ENCODE results near the gene GRIK4. TPM values are rescaled to one million over a fixed set of nuclear protein-coding genes. Genes with fewer than 3 reads are reported as not detected.

Gene GRIK4
- total RNA-seq, 3 donors from 2014 or later, result 0.36 to 0.51 TPM; not detected in 1

DNA sequence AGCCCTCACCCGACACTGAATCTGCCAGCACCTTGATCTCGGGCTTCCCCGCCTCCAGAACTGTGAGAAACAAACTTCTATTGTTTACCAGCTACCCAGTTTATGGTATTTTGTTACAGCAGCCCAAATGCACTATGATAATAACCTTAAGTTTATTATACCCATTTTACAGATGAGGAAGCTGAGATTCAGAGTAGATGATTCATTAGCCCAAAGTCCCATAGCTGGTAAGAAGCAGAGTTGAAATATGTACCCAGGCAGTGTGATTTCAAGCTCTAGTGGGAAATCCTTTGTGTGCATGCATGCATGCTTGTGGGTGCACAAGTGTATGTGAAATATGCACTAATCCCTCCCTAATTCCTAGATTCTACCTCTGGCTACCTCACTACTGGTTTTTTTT, 7.9 kb downstream of the GRIK4 start:
- Histone ChIP-seq H3K9me3 (no peaks in the 10 kb centered on the region), H3K4me1 (ENCODE audit: low read depth) (no peaks in the 10 kb centered on the region), H3K4me3 (no peak overlapping the region), H3K36me3 (ENCODE audit: low read depth) (no peaks in the 10 kb centered on the region)
- TF ChIP-seq, protein P1, sequence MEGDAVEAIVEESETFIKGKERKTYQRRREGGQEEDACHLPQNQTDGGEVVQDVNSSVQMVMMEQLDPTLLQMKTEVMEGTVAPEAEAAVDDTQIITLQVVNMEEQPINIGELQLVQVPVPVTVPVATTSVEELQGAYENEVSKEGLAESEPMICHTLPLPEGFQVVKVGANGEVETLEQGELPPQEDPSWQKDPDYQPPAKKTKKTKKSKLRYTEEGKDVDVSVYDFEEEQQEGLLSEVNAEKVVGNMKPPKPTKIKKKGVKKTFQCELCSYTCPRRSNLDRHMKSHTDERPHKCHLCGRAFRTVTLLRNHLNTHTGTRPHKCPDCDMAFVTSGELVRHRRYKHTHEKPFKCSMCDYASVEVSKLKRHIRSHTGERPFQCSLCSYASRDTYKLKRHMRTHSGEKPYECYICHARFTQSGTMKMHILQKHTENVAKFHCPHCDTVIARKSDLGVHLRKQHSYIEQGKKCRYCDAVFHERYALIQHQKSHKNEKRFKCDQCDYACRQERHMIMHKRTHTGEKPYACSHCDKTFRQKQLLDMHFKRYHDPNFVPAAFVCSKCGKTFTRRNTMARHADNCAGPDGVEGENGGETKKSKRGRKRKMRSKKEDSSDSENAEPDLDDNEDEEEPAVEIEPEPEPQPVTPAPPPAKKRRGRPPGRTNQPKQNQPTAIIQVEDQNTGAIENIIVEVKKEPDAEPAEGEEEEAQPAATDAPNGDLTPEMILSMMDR (IDR thresholded peaks at IDR 0.05), result no peak
- DNase-seq (no peak), ATAC-seq (no peak)
- intact Hi-C loops (cut with DNase I, micrococcal nuclease), result loop anchor here (10.0 kb wide), 2 partner anchors 165 to 285 kb away; no protein-coding TSS in a partner anchor

DNA sequence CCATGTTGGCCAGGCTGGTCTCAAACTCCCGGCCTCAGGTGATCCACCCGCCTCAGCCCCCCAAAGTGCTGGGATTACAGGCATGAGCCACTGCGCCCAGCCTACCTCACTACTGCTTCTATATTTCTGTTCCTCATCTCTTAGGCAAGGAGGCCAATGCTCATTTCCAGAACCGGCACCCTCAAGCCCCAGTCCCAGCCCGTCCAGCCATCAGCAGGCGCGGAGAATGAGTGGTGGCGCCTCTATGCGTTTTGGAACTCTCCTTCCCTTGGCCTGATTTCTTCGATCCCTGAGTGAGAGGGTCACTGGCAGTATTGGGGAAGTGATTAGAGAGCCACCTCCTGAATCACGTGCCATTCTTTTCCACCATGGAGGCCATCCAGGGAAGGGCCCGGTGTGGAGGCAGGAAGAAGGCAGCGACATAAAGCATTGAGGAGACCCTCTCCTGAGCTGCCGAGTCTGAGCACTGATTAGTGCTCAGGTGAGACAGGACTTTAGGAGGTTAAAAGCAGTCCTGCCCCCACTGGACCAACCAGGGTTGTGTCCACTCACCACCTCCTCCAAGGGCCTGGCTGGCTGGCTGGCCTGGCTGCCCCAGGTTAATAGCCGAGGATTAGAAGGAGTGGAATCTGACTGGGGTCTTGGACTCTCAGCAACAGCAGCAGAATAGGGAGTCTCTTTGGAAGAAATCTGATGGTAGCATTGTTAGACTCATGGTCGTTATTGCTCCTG, 8.7 kb downstream of the GRIK4 start:
- no peak for DNase-seq
- intact Hi-C loops (cut with DNase I, micrococcal nuclease), result no loop called here

DNA sequence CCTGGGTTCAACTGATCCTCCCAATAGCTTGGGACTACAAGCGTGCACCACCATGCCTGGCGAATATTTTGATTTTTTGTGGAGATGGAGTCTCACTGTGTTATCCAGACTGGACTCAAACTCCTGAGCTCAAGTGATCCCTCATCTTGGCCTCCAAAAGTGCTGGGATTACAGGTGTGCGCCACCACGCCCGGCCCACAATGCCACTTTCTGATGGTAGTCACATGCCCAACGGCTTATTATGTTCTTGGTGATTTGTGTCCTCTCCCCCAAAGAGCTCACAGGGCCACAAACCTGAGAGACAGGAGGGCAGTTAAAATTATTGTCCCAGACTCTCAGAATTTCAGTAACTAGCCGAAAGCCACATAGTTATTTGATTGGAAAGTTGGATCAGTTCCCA, 9.6 kb downstream of the GRIK4 start:
- intact Hi-C loops (cut with DNase I, micrococcal nuclease), result no loop called here
- DNase-seq, result no peak
- H3K36me3 ChIP-seq (ENCODE audit: low read depth), result no peaks in the 10 kb centered on the region
- H3K9me3 ChIP-seq, result no peaks in the 10 kb centered on the region
- H3K4me1 ChIP-seq (ENCODE audit: low read depth), result peaks cover 11% of the 10 kb centered on the region
- TF ChIP-seq, protein P1 (IDR thresholded peaks at IDR 0.05), result no peak
- ATAC-seq, result no peak
- H3K4me3 ChIP-seq, result no peak overlapping the region

More for the DNA sequence above, 8.7 kb downstream of the GRIK4 start:
- Histone ChIP-seq H3K9me3 (no peaks in the 10 kb centered on the region), H3K4me1 (ENCODE audit: low read depth) (peaks cover 2% of the 10 kb centered on the region), H3K36me3 (ENCODE audit: low read depth) (no peaks in the 10 kb centered on the region), H3K4me3 (no peak overlapping the region)
- TF ChIP-seq, protein P1 (IDR thresholded peaks at IDR 0.05), result no peak
- no peak for ATAC-seq

DNA sequence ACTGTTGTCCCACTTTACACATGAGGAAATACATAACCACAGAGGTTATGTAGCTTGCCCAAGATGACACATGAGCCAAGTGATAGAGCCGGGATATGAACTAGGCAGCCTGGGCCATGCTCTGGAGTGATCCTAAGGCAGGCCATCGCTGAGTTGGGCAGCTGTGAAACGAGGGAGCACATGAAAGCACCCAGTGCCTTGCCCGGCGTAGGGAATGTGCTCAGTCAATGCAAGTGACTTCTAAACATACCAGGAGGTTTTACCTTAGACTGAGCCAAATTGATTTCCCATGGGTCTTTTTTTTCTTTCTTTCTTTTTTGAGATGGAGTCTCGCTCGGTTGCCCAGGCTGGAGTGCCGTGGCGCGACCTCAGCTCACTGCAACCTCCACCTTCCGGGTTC, 10.5 kb downstream of the GRIK4 start:
- ATAC-seq (no peak), DNase-seq (no peak)
- TF ChIP-seq, protein P1 (IDR thresholded peaks at IDR 0.05), result no peak
- H3K4me1 ChIP-seq (ENCODE audit: low read depth), result peaks cover 14% of the 10 kb centered on the region
- no peaks in the 10 kb centered on the region for H3K9me3 ChIP-seq
- H3K4me3 ChIP-seq, result no peak overlapping the region
- no peaks in the 10 kb centered on the region for H3K36me3 ChIP-seq (ENCODE audit: low read depth)
- intact Hi-C loops (cut with DNase I, micrococcal nuclease), result no loop called here

DNA sequence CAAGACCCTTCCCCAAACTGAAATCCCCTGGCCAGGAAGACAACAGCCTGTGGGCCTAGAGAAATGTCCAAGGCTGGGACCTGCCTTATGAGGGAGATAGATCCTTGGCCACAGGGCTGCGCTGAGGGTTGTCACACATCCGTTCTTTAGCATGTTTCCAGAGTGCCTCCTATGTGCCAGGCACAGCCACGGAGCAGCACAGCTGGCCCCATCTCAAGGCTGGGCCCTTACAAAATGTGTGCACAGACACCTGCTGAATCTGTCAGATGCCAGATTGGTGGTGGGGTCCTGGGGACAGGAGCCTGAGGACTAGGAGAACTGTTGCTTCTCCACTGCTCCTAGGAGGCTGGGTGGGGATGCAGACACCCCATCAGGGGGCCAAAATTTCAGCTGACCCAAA, 11.2 kb downstream of the GRIK4 start:
- intact Hi-C loops (cut with DNase I, micrococcal nuclease), result no loop called here

More for the DNA sequence above, 11.2 kb downstream of the GRIK4 start:
- Histone ChIP-seq H3K36me3 (ENCODE audit: low read depth) (no peaks in the 10 kb centered on the region), H3K4me1 (ENCODE audit: low read depth) (peaks cover 14% of the 10 kb centered on the region), H3K9me3 (no peaks in the 10 kb centered on the region), H3K4me3 (no peak overlapping the region)
- DNase-seq, result no peak
- ATAC-seq, result no peak
- TF ChIP-seq, protein P1 (IDR thresholded peaks at IDR 0.05), result no peak

Measured in mucosa of descending colon (tissue), 3 donors.